Stimulated activated CD4-positive, alpha-beta T cell treated with anti-CD3 and anti-CD28 coated beads, TNF-alpha, amount 100 ng/mL, for 24 hours (primary cell): Measurements from ENCODE around the gene PRKCG.

ENCODE experiments used
- DNase-seq, 3 experiments: peaks; one replicate each; pipeline ENCODE4 v3.0.0-alpha.2; 2020; ENCODE audit warnings: low read depth in 3 of 3

The PRKCG gene

DNA sequence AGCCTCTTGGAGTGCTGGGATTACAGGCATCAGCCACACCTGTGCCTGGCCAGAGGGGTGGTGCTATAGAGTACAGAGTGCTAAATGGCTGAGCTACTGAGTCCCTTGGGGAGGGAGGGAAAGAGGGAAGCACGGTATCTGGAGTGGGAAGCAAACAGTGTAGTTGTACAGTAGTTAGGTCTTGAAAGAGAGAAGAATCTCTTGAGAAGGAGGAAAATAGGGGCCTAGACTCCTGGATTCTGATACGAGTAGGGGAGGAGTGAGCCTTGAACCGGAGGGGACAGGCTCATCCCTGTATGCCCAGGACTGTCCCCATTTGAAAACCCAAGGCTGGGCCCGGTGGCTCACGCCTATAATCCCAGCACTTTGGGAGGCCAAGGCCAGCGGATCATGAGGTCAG lies 9.2 kb upstream of the PRKCG start:
- DNase-seq = no peak

GRCh38 chr19:53873773-53874605 lies 8.0 kb upstream of the PRKCG start:
- DNase-seq = no peak

- no peak for DNase-seq
Measured at GRCh38 chr19:53874606-53874990, 7.4 kb upstream of the PRKCG start.

GRCh38 chr19:53875602-53876325 lies 6.2 kb upstream of the PRKCG start:
- no peak for DNase-seq

DNA sequence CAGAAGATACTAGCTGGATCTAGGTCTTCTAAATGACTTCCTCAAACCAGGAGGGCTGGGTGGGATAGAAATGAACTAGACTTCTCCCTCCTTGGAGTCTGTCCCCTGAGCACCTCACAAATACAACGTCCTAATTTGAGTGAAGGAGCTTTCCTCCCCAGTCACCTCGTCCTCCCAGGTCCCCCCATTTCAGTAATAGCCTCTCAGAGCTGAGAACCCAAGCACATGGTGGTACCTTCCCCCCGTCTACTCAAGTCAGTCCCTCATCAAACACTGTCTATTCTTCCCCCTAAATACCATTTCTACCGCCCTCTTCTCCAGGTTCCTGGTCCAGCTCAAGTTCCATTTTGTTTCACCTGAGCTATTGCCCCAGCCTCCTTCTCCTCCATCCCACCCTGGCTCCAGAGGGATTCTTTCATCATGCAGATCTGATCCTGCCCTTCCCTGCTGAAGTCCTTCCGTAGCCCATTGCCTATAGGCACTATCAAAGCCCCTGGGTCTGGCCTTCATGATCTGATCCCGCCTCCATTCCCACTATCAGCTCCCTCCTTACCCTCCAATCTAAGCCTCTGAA lies 5.3 kb upstream of the PRKCG start:
- DNase-seq = no peak

GRCh38 chr19:53877361-53877766 lies 4.6 kb upstream of the PRKCG start:
- DNase-seq = no peak

GRCh38 chr19:53878776-53879139 lies 3.2 kb upstream of the PRKCG start:
- no peak for DNase-seq

GRCh38 chr19:53879140-53880081 lies 2.6 kb upstream of the PRKCG start:
- DNase-seq = peak; percentile 67 to 81 (median 67)

DNA sequence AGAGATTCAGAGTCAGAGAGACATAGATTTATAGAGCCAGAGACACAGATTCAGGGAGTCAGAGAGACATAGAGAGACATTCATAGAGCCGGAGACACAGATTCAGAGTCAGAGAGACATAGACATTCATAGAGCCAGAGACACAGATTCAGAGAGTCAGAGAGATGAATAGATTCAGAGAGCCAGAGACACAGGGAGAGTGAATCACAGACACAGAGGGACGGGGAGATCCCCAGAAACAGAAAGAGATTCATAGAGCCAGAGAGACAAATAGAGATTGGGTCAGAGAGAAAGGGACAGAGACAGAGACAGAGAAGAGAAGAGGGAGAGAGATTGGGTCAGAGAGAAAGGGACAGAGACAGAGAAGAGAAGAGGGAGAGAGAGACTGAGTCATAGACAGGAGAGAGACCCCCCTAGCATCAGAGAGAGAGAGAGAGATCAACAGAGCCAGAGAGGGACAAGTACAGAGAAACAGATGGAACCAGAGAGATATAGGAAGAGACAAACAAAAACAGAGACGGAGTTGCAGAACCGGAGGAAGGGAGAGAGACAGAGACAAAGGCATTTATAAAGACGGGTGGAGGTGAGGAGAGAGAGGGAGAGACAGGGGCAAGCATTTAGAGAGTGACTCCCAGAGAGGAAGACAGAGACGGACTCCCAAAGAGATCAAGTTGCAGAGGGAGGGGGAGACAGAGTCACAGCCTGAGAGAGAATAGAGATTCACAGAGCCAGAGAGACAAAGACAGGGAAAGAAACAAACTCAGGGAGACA lies 1.1 kb upstream of the PRKCG start:
- DNase-seq = no peak

DNA sequence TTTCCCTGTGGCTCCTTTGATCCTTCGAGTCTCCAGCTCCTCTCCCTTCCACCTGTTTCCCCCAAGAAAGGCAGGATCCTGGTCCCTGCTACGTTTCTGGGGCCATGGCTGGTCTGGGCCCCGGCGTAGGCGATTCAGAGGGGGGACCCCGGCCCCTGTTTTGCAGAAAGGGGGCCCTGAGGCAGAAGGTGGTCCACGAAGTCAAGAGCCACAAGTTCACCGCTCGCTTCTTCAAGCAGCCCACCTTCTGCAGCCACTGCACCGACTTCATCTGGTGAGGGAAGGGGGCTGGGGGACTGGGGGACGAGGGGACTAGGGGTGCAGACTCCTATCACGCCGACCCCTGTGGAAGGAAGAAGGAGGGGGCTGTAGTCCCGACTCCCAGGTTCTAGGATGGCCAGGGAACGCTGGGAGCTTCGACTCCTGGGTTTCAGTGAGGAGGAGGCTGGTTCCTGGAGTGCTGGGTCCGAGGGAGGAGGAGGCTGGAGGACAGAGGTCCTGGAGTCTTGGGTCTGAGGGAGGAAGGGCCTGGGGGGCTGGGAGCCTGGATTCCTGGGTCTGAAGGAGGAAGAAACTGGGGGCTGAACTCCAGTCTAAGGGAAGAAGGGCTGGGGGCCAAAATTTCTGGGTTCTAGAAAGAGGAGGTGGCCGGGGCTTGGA lies 524 bp downstream of the PRKCG start:
- DNase-seq = no peak

- DNase-seq = no peak
Measured at GRCh38 chr19:53883231-53883661, 1.2 kb downstream of the PRKCG start.

- DNase-seq = no peak
Measured at GRCh38 chr19:53883741-53884140, 1.7 kb downstream of the PRKCG start.

GRCh38 chr19:53884256-53884655 lies 2.3 kb downstream of the PRKCG start:
- no peak for DNase-seq

DNA sequence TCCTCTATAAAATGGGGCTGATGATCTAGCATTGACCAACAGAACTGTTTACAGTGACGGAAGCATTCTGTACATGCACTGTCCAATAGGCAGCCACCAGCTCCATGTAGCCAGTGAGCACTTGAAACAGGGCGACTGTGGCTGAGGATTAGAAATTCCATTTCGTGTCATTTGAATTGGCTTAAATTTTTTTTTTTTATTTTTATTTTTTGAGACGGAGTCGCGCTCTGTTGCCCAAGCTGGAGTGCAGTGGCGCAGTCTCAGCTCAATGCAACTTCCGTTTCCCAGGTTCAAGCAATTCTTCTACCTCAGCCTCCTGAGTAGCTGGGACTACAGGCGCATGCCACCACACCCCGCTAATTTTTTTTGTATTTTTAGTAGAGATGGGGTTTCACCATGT lies 3.0 kb downstream of the PRKCG start:
- DNase-seq = no peak

- no peak for DNase-seq
Measured at GRCh38 chr19:53892301-53892980, 10.4 kb downstream of the PRKCG start.

GRCh38 chr19:53892981-53893325 lies 11.0 kb downstream of the PRKCG start:
- DNase-seq = no peak

GRCh38 chr19:53894707-53895106 lies 12.7 kb downstream of the PRKCG start:
- no peak for DNase-seq

GRCh38 chr19:53896682-53897081 lies 14.7 kb downstream of the PRKCG start:
- DNase-seq = no peak

DNA sequence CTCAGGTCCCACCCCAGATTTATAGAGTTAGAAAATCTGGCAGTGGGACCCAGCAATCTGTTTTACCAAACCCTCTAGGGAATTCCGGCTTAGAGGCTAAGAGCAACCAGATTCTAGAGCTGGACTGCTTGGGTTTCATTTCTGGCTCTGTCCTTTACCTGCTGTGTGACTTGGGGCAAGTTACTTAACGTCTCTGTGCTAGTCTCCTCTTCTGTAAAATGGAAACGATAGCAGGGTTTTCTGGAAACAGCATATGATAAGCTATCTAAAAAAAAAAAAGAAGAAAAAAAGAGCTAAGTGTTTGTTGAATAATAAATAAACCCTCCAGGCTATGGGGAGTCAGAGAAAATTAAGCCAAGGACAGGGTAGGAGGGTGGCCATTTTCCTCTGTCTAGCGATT lies 15.5 kb downstream of the PRKCG start:
- DNase-seq = no peak

DNA sequence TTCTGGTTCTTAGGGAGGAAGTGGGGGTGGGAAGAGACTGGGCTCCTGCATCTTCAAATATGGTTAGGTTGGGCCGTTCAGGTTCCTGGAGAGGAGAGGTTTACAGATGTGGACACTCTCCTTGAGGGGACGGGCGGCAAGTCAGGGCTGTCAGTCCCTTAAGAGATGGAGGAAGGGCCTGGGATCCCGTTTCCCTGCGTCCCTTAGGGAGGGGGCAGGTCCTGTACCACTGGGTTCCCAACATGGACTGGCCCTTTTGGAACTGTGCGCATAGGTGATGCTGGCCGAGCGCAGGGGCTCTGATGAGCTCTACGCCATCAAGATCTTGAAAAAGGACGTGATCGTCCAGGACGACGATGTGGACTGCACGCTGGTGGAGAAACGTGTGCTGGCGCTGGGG lies 16.2 kb downstream of the PRKCG start:
- no peak for DNase-seq
